Activated T-cell treated with anti-CD3 and anti-CD28 coated beads, Interleukin-2, amount 50 U/mL, for 1 hour (primary cell): ENCODE measurements around the gene KLC3.

ENCODE experiments used
- DNase-seq: peaks from one replicate; pipeline ENCODE4 v3.0.0-alpha.2; 2020

The KLC3 gene

DNA sequence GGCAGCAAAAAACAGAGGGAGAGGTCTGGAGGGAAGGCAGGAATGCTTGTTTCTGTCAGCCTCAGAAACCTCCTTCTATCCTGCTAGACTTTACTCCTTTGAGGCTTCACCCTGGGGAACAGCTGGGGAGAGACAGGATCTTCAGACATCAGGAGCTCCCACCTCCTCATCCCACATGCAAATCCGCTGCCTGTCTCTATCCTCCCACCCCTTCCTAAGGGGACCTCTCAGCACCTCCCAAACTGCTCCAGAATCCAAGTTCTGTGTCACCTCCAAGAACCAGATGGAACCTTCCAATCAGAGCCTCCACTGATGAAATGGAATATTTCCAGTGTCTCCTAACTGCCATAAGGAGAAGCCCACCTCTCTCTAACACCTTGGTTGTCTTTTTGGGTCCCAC is 39.6 kb downstream of the KLC3 start:
- no peak for DNase-seq

DNA sequence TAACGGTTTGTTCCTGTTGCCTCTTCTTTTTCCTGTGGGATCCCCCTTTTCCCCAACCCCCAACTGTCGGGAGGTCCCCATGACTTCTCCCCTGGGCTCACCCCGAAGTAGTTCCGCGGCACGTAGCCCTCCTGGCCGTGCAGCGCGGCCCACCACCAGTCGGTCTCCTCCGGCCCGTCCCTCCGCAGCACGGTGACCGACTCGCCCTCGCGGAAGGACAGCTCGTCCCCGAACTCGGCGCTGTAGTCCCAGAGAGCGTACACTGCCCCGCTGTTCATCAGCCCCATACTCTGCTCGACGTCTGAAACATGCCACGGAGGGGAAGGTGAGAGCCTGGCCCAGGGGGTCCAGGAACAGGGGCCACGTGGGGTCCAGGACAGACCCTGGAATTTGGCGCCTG is 41.9 kb downstream of the KLC3 start:
- no peak for DNase-seq

DNA sequence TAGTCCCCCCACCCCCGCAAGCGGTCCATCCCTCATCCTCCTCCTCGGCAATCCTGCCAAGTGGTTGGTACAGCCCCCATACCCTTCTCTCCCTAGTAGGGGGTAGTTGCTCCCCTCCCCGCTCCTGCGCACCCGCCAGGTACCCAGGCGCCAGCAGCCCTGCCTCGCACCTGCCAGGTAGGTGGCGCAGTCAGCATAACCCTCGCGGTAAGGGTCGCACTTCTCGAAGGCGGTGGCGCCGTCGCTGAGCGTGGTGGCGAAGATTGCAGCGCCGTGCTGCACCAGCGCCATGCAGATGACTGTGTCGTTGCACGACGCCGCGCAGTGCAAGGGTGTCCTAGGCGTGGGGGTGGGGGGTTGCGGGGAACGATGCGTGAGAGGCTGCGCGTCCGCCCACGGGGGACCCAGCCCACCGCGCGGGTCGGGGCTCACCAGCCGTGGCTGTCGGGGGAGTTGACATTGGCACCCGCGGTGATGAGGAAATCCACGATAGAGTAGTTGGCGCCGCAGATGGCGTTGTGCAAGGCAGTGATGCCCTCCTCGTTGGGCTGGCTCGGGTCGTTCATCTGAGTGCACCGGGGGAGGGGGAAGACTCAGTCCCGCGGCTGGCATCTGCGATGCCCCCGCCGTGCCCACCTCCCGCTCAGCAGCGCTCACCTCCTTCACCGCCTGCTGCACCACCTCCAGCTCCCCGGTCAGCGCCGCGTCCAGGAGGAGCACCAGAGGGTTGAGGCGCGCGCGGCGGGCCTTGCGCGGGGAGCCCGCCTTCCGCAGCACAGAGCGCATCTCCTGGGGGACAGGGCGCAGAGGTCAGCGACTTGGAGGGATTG is 45.1 kb downstream of the KLC3 start:
- DNase-seq, result no peak

DNA sequence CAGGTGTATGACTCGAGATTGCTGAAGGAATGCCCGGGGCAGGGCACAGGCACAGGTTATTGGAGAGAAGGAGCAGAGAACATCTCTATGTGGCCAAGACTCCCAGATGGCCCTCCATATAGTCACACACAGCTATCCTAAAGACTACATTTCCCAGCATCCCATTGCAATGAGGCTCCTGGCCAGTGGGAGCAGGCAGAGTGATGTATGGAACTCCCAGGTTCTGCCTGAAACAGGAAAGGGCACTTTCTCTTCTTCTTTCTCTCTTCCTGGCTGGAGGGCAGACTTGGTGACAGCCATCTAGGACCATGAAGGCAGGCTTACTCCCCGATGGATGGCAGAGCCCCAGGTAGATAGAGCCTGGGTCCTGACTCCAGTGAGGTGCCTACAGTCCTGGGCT is 50.8 kb downstream of the KLC3 start:
- DNase-seq, result no peak

DNA sequence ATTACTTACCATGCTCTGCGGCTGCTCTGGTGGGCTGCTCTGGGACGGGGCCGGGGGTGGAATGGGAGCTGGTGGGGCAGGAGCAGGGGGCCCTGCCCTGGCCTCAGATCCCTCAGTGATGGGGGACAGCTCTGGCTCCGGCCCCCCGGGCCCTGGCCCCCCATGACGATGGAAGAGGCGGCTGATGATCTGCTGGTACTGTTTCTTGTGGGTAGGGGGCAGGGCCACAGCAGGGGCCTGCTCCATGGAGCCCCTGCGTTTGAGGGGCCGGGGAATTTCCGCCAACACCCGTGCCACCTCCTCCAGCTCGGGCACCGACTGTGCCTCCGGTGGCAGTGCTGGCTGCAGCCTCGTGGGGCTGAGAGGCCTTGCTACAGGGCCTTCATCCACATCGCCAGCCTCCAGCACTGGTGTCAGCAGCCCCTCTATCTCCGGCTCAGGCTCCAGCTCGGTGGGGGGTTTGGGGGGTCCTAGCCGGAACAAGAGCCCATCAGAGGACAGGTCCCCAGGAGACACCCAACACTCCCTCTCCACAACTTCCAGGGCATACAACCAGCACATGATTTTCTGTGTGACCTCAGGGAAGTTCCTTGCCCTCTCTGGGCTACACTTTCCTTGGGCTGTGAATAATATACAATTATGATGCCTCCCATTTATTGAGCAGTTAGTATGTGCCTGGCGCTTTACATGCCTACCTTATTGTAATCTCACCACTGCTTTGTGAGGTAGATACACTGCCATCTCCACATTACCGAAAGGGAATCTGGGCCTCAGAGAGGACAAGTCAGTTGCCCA is 51.5 kb downstream of the KLC3 start:
- no peak for DNase-seq

DNA sequence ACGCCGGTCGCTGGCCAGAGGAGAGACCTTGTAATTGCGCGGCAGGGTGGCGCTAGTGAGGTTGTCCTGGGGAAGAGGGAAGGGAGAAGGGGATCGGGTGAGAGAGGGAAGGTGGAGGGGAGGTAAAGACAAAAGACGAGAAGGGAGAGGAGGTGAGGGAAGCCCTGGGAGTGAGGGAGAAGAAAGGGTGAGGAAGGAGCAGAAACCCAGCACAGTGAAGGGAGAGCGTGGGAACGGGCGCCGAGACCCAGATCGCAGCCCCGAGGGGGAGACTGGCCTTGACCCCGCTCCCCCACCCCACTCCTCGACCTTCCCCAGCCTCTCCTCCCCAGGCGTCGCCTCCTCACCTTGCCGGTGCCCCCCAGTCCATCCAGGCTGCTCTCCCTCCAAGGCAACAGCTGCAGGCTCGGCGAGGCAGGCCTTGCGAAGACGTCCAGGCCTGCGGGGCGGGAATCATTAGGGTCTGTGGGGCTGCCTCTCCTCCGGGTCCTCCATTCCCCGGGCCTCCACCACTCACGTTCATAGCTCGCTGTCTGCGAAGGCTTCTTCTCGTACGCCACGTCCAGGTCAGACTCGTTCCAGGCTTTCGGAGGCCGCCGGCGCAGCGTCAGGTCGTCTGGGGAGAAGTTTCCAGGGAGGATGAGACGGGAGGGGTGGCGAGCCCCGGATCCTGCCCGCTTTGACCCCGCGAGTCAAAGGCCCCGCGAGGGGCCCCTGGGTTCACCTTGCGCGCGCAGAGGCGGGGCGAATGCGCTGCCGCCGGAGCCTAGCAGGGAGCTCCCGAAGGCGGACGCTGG is 55.5 kb downstream of the KLC3 start:
- DNase-seq, result no peak

DNA sequence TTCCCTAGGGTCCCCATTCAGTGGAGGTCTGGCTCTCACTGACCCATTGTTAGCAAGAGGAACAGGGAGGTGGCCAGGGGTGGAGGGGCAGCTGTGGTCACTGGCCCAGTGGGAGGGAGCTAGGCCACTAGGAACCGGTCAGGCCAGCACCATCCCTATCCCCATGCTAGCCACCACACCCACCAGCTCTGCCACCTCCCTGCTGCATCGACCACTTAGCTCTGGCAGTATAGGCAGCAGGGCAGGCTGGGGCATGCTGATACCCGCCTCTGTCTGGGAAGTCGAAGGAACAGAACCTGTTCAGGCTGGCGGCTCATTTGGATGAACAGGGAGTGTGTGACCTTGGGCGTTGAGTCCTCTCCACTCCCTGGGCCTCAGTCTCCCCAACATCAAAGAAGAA is 59.6 kb downstream of the KLC3 start:
- no peak for DNase-seq
